Prostate gland (tissue), 2 donors: ENCODE measurements around the gene GRID2. TPM values are rescaled to one million over a fixed set of nuclear protein-coding genes. Genes with fewer than 3 reads are reported as not detected.

ENCODE experiments used
- DNase-seq: peaks from one replicate; pipeline ENCODE4 v3.0.0-alpha.2; 2019; ENCODE audit warnings: low spot score
- H3K27ac ChIP-seq, 2 donors: fragments of 200-600 bp; sonication (generic); 2 replicates each; pipeline ENCODE4 v1.5.1; 2017 to 2019
- H3K27me3 ChIP-seq: fragments of 200-600 bp; sonication (generic); replicated peaks from 2 replicates; pipeline ENCODE4 v1.5.1; 2019; ENCODE audit not compliant: insufficient read depth
- H3K36me3 ChIP-seq, 2 donors: fragments of 200-600 bp; sonication (generic); 1 replicate in 1 of 2; 2 replicates in 1 of 2; pipeline versions ENCODE4 v1.5.1 to v1.8.1; 2017 to 2019
- H3K4me1 ChIP-seq: fragments of 200-600 bp; sonication (generic); replicated peaks from 2 replicates; pipeline ENCODE4 v1.5.1; 2019
- H3K4me3 ChIP-seq, 2 donors: fragments of 200-600 bp; sonication (generic); 2 replicates each; pipeline ENCODE4 v1.5.1; 2017 to 2019
- H3K9me3 ChIP-seq: fragments of 200-600 bp; sonication (generic); 2 replicates; pipeline ENCODE4 v1.5.1; 2017
- CTCF ChIP-seq, 4 experiments: fragments of 200-600 bp in 2 of 4; fragments of 450-650 bp in 2 of 4; sonication (generic) in 2 of 4; IDR thresholded peaks; 1 replicate in 3 of 4; 2 replicates in 1 of 4; pipeline ENCODE4 v1.5.1; 2016 to 2019; ENCODE audit warnings: antibody characterized with exemption in 4 of 4, mild to moderate bottlenecking in 2 of 4, moderate library complexity in 2 of 4
- POLR2A ChIP-seq: fragments of 450-650 bp; IDR thresholded peaks from one replicate; pipeline ENCODE4 v1.6.1; 2016; ENCODE audit warnings: antibody characterized with exemption, mild to moderate bottlenecking
- POLR2AphosphoS5 ChIP-seq: sonication (generic); formaldehyde crosslinking; IDR thresholded peaks from one replicate; pipeline ENCODE4 v1.6.1; 2017; ENCODE audit warnings: antibody characterized with exemption
- WGBS: methylation state at CpG from one replicate; pipeline ENCODE4 v1.1.5; 2018; 5-methylcytosine and 5-hydroxymethylcytosine counted together
- intact Hi-C: fragments of 100-400 bp; cut with DNase I; formaldehyde crosslinking; loops from one replicate; pipeline ENCODE4 v1.14.2; 2022
- total RNA-seq, 2 donors: library from RNA; depleted of rRNA; stranded (reverse); fragments of >200 nt; gene quantifications; one replicate each; pipeline ENCODE4 v1.1.0, GENCODE V29; 2016

GRID2 gene
- 10 to 100 TPM in 1 of 2 donors, under 1 TPM in 1; 0.09 to 11.0 TPM for total RNA-seq

- DNase-seq, result no peak
These were observed at the start of gene GRID2 for GRCh38 chr4:92303621-92304027. Gene GRID2 (plus strand): TSS chr4:92303966.

GRCh38 chr4:92253986-92254671 is 49.6 kb upstream of the GRID2 start:
- TF ChIP-seq POLR2AphosphoS5 (no peak), POLR2A (no peak), CTCF (IDR thresholded peaks at IDR 0.05) (no peak)
- Histone ChIP-seq H3K27me3 (no peaks in the 10 kb centered on the region), H3K4me3 (no peak overlapping the region), H3K36me3 (no peaks in the 10 kb centered on the region), H3K27ac (no peak overlapping the region), H3K9me3 (no peaks in the 10 kb centered on the region), H3K4me1 (no peaks in the 10 kb centered on the region)
- no peak for DNase-seq
- 85% methylated on average over 4 of the region's 4 CpGs for WGBS
- intact Hi-C loops, result no loop called here

More at GRCh38 chr4:92303621-92304027, at the start of gene GRID2:
- no peaks in the 10 kb centered on the region for H3K9me3 ChIP-seq
- H3K27me3 ChIP-seq, result peaks cover 2% of the 10 kb centered on the region
- no peak for TF ChIP-seq POLR2AphosphoS5
- TF ChIP-seq POLR2A, result no peak
- no peak for TF ChIP-seq CTCF (IDR thresholded peaks at IDR 0.05)
- H3K4me3 ChIP-seq, result peak within 1 kb of the TSS in 1 of 2 donors; percentile 22
- no peak within 1 kb of the TSS for H3K27ac ChIP-seq
- H3K4me1 ChIP-seq, result no peaks in the 10 kb centered on the region
- WGBS, result 1% methylated on average over 29 of the region's 29 CpGs
- no peaks in the 10 kb centered on the region for H3K36me3 ChIP-seq
- intact Hi-C loops, result no loop called here

- H3K36me3 ChIP-seq, result no peaks in the 10 kb centered on the region
- no peaks in the 10 kb centered on the region for H3K4me1 ChIP-seq
- DNase-seq, result no peak
- no peak overlapping the region for H3K27ac ChIP-seq
- WGBS, result 96% methylated on average over 8 of the region's 8 CpGs
- no peak overlapping the region for H3K4me3 ChIP-seq
- TF ChIP-seq POLR2A (no peak), POLR2AphosphoS5 (no peak), CTCF (IDR thresholded peaks at IDR 0.05) (no peak)
- H3K9me3 ChIP-seq, result no peaks in the 10 kb centered on the region
- H3K27me3 ChIP-seq, result no peaks in the 10 kb centered on the region
- intact Hi-C loops, result no loop called here
These were observed 48.9 kb upstream of the GRID2 start for GRCh38 chr4:92254767-92255442.

GRCh38 chr4:92255920-92256244 is 47.9 kb upstream of the GRID2 start:
- H3K9me3 ChIP-seq, result no peaks in the 10 kb centered on the region
- H3K27me3 ChIP-seq, result no peaks in the 10 kb centered on the region
- TF ChIP-seq POLR2A (no peak), POLR2AphosphoS5 (no peak), CTCF (IDR thresholded peaks at IDR 0.05) (no peak)
- intact Hi-C loops, result no loop called here
- H3K4me3 ChIP-seq, result no peak overlapping the region
- 95% methylated on average over 1 of the region's 1 CpG for WGBS
- DNase-seq, result no peak
- no peaks in the 10 kb centered on the region for H3K4me1 ChIP-seq
- H3K36me3 ChIP-seq, result no peaks in the 10 kb centered on the region
- H3K27ac ChIP-seq, result no peak overlapping the region
